ENCODE results near the gene INSYN1. TPM values are rescaled to one million over a fixed set of nuclear protein-coding genes. Genes with fewer than 3 reads are reported as not detected.

INSYN1 gene
- total and polyA plus RNA-seq, 3 donors from 2014 or later: 8.9 to 18.9 (median 15.9) TPM

DNA sequence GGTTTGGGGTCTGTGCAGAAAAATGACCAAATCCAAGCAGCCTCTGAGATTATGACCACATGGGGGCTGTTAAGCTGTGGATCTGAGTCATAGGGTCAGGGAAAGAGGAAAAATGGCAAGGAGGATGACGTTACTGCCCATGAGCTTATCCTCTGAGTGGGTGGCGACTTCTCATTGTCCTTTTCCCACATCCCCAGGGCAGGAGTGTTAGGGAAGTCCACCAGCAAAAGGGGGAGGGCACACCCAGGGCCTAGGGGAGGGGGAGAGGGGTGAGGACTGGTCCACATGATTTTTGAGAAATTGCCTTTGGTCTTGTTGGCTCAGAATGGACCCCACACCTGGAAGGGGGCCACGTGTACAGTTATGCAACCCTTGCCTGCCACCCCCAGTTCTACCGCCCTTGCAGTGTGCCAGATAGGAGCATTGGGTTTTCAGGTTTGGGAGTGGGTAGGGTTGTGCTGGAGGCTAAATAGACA is 66.3 kb downstream of the INSYN1 start:
- 51 to 65% methylated on average over 4 of the region's 4 CpGs for WGBS, 2 donors
- Histone ChIP-seq H3K4me1 (peaks cover 25% of the 10 kb centered on the region), H3K9me3 (no peaks in the 10 kb centered on the region), H3K4me3 (no peak overlapping the region), H3K27me3 (no peaks in the 10 kb centered on the region), H3K36me3 (ENCODE audit: low read depth, missing control alignments) (no peaks in the 10 kb centered on the region), H3K27ac (no peak overlapping the region)
- intact Hi-C loops (cut with DNase I; ENCODE audit: low total_unique reads): no loop called here
- no peak for TF ChIP-seq POLR2A (IDR thresholded peaks at IDR 0.05)
- TF ChIP-seq, protein P1, sequence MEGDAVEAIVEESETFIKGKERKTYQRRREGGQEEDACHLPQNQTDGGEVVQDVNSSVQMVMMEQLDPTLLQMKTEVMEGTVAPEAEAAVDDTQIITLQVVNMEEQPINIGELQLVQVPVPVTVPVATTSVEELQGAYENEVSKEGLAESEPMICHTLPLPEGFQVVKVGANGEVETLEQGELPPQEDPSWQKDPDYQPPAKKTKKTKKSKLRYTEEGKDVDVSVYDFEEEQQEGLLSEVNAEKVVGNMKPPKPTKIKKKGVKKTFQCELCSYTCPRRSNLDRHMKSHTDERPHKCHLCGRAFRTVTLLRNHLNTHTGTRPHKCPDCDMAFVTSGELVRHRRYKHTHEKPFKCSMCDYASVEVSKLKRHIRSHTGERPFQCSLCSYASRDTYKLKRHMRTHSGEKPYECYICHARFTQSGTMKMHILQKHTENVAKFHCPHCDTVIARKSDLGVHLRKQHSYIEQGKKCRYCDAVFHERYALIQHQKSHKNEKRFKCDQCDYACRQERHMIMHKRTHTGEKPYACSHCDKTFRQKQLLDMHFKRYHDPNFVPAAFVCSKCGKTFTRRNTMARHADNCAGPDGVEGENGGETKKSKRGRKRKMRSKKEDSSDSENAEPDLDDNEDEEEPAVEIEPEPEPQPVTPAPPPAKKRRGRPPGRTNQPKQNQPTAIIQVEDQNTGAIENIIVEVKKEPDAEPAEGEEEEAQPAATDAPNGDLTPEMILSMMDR (IDR thresholded peaks at IDR 0.05): no peak
- no peak for DNase-seq

GRCh38 chr15:73685981-73686380 is 67.2 kb downstream of the INSYN1 start:
- H3K4me1 ChIP-seq: peaks cover 22% of the 10 kb centered on the region
- no peak overlapping the region for H3K4me3 ChIP-seq
- intact Hi-C loops (cut with DNase I; ENCODE audit: low total_unique reads): no loop called here
- H3K27ac ChIP-seq: no peak overlapping the region
- H3K27me3 ChIP-seq: no peaks in the 10 kb centered on the region
- no peaks in the 10 kb centered on the region for H3K36me3 ChIP-seq (ENCODE audit: low read depth, missing control alignments)
- DNase-seq: no peak
- WGBS, 2 donors: 71 to 84% methylated on average over 6 of the region's 6 CpGs
- TF ChIP-seq POLR2A (IDR thresholded peaks at IDR 0.05): no peak
- TF ChIP-seq, protein P1 (IDR thresholded peaks at IDR 0.05): no peak
- no peaks in the 10 kb centered on the region for H3K9me3 ChIP-seq

Other genes with a start within 250 kb of the INSYN1 start
- gene NPTN, start 120.0 kb downstream of the INSYN1 start, total RNA-seq: 100 to 1,000 TPM; 177 to 256 TPM
- 180 TPM for gene NPTN, start 120.0 kb downstream of the INSYN1 start, polyA plus RNA-seq (ENCODE audit: insufficient read depth, low read depth, low replicate concordance)
- 10 to 100 TPM; 43.1 to 61.5 TPM for gene CD276, start 69.0 kb downstream of the INSYN1 start, total RNA-seq
- gene CD276, start 69.0 kb downstream of the INSYN1 start, polyA plus RNA-seq (ENCODE audit: insufficient read depth, low read depth, low replicate concordance): 50.3 TPM
- 10 to 100 TPM; 17.9 to 47.6 TPM for gene TBC1D21, start 120.2 kb upstream of the INSYN1 start, total RNA-seq
- 80.2 TPM for gene TBC1D21, start 120.2 kb upstream of the INSYN1 start, polyA plus RNA-seq (ENCODE audit: insufficient read depth, low read depth, low replicate concordance)
- 10 to 100 TPM; 13.9 to 14.9 TPM for gene LOXL1, start 173.1 kb upstream of the INSYN1 start, total RNA-seq
- gene LOXL1, start 173.1 kb upstream of the INSYN1 start, polyA plus RNA-seq (ENCODE audit: insufficient read depth, low read depth, low replicate concordance): 56.8 TPM
- 10 to 100 TPM; 18.2 to 20.1 TPM for gene STOML1, start 238.9 kb upstream of the INSYN1 start, total RNA-seq
- 25.6 TPM for gene STOML1, start 238.9 kb upstream of the INSYN1 start, polyA plus RNA-seq (ENCODE audit: insufficient read depth, low read depth, low replicate concordance)
- 10 to 100 TPM; 53.9 to 59.5 TPM for gene PML, start 241.4 kb upstream of the INSYN1 start, total RNA-seq
- 20.9 TPM for gene PML, start 241.4 kb upstream of the INSYN1 start, polyA plus RNA-seq (ENCODE audit: insufficient read depth, low read depth, low replicate concordance)